Endothelial cell (in vitro differentiated cells): ENCODE measurements around the gene LARP4. TPM values are rescaled to one million over a fixed set of nuclear protein-coding genes. Genes with fewer than 3 reads are reported as not detected.

Experiments
- DNase-seq: peaks from one replicate; pipeline ENCODE4 v3.0.0; 2021; ENCODE audit warnings: low spot score
- H3K27ac Mint-ChIP-seq: one replicate; pipeline ENCODE4 v1.8.0; 2021; ENCODE audit warnings: mixed read lengths, inconsistent platforms; ENCODE audit not compliant: unreplicated experiment
- H3K27me3 Mint-ChIP-seq: one replicate; pipeline ENCODE4 v1.8.0; 2021; ENCODE audit warnings: mild to moderate bottlenecking, moderate library complexity, mixed read lengths, inconsistent platforms; ENCODE audit not compliant: unreplicated experiment
- H3K36me3 Mint-ChIP-seq: one replicate; pipeline ENCODE4 v1.8.0; 2021; ENCODE audit warnings: mild to moderate bottlenecking, low read depth, mixed read lengths, inconsistent platforms; ENCODE audit not compliant: unreplicated experiment
- H3K4me1 Mint-ChIP-seq: one replicate; pipeline ENCODE4 v1.8.0; 2021; ENCODE audit warnings: mild to moderate bottlenecking, mixed read lengths, inconsistent platforms; ENCODE audit not compliant: unreplicated experiment
- H3K4me3 Mint-ChIP-seq: one replicate; pipeline ENCODE4 v1.8.0; 2021; ENCODE audit warnings: mild to moderate bottlenecking, mixed read lengths, inconsistent platforms; ENCODE audit not compliant: unreplicated experiment
- H3K9me3 Mint-ChIP-seq: one replicate; pipeline ENCODE4 v1.8.0; 2021; ENCODE audit warnings: mixed read lengths, inconsistent platforms; ENCODE audit not compliant: unreplicated experiment
- CTCF ChIP-seq: fragments of 200-600 bp; sonication (generic); IDR thresholded peaks from one replicate; pipeline ENCODE4 v1.5.0; 2021; ENCODE audit warnings: antibody characterized with exemption; ENCODE audit not compliant: unreplicated experiment
- total RNA-seq: library from RNA; stranded (reverse); fragmentation: NEBNext Ultra II Directional; extraction: Animal tissue kit (Norgen Biotek cat#: 25700); gene quantifications from one replicate; pipeline ENCODE4 v1.2.1, GENCODE V29; 2021; ENCODE audit not compliant: unreplicated experiment

The LARP4 gene
- total RNA-seq, 1 donor from 2014 or later, result 38.0 TPM

GRCh38 chr12:50401500-50402081 is 906 bp downstream of the LARP4 start:
- no peak for DNase-seq
- peaks cover 25% of the 10 kb centered on the region for H3K4me1 Mint-ChIP-seq

DNA sequence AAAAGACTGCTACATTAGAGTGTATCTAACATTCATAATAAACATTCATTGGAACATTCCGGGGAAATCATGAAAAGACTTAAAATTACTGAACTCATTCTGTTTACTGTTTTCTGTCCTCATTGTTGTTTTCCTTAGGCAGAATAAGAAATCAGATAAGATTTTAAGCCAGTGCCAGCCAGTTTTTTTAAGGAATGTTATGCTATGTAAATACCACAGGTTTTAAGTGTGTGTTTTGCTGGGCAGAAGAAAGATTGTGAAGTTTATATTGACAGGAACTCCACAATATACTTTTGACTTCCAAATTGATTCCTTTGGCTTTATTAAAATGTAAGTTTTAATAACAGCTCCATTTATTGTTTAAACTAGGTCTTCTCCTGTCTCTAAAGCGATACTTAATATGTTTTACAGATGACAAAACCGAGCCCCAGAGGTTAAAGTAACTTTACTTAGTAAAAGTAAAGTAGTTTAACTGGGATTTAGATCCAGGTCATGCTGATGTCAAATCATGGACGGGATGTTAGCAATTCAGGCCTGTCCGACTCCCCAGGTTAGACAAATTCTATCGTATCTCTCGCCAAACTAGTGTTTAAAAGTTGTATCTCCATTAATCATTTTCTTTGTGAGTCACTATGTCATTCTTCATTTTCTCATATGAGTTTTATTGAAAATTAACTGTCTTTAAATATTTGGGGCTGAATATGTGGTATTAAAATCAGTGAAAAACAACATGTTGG is 1.7 kb downstream of the LARP4 start:
- H3K27me3 Mint-ChIP-seq, result peaks cover 4% of the 10 kb centered on the region
- no peak for DNase-seq
- TF ChIP-seq CTCF, result no peak
- H3K4me1 Mint-ChIP-seq, result peaks cover 24% of the 10 kb centered on the region
- peak overlapping the region; percentile 65 for H3K27ac Mint-ChIP-seq
- no peaks in the 10 kb centered on the region for H3K36me3 Mint-ChIP-seq
- no peaks in the 10 kb centered on the region for H3K9me3 Mint-ChIP-seq
- peak overlapping the region; percentile 99 for H3K4me3 Mint-ChIP-seq

More at GRCh38 chr12:50401500-50402081, 906 bp downstream of the LARP4 start:
- Mint-ChIP-seq H3K27me3 (peaks cover 4% of the 10 kb centered on the region), H3K9me3 (no peaks in the 10 kb centered on the region), H3K27ac (peak overlapping the region; percentile 94), H3K4me3 (peak overlapping the region; percentile 99), H3K36me3 (no peaks in the 10 kb centered on the region)
- TF ChIP-seq CTCF, result no peak

- Mint-ChIP-seq H3K9me3 (no peaks in the 10 kb centered on the region), H3K4me3 (peak overlapping the region; percentile 99), H3K27ac (peak overlapping the region; percentile 3), H3K27me3 (peaks cover 4% of the 10 kb centered on the region), H3K4me1 (peaks cover 24% of the 10 kb centered on the region), H3K36me3 (no peaks in the 10 kb centered on the region)
- TF ChIP-seq CTCF, result no peak
- no peak for DNase-seq
These were observed 2.3 kb downstream of the LARP4 start for GRCh38 chr12:50403001-50403440.

DNA sequence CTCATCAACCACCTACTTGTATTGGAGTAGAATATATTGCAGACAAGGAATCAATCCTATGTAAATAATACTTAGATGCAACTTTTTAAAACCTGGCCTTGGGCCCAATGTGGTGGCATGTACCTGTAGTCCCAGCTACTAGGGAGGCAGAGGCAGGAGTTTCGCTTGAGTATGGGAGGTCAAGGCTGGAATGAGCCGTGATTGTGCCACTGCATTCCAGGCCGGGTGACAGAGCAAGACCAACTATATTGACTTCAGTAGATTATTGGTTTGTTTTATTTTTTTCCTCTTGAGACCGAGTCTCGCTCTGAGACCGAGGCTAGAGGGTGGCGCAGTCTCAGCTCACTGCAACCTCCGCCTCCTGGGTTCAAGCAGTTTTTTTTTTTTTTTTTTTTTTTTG is 3.6 kb downstream of the LARP4 start:
- no peak for TF ChIP-seq CTCF
- Mint-ChIP-seq H3K9me3 (no peaks in the 10 kb centered on the region), H3K36me3 (no peaks in the 10 kb centered on the region), H3K4me1 (peaks cover 24% of the 10 kb centered on the region), H3K27me3 (peaks cover 4% of the 10 kb centered on the region), H3K4me3 (no peak overlapping the region), H3K27ac (no peak overlapping the region)
- DNase-seq, result no peak

GRCh38 chr12:50411051-50411660 is 10.5 kb downstream of the LARP4 start:
- Mint-ChIP-seq H3K4me1 (peaks cover 8% of the 10 kb centered on the region), H3K4me3 (no peak overlapping the region), H3K9me3 (no peaks in the 10 kb centered on the region), H3K36me3 (no peaks in the 10 kb centered on the region), H3K27me3 (peaks cover 5% of the 10 kb centered on the region), H3K27ac (no peak overlapping the region)
- DNase-seq, result no peak
- TF ChIP-seq CTCF, result no peak
